ENCODE results near the gene CFAP52.
A peak's percentile ranks its signal among the peaks of the same experiment; 100 is the strongest.
"Not testable (repeated sequence)": the region's sequence is repeated elsewhere in the genome, so short reads cannot be mapped to it uniquely, and the experiment has no call there.

Gene CFAP52

GRCh38 chr17:9576521-9577372, at the start of gene CFAP52:
Gene CFAP52 (plus strand): TSS chr17:9576642. CDS start chr17:9576696, 54 bp downstream.
- Mint-ChIP-seq H3K27ac (peak within 1 kb of the TSS; percentile 92), H3K27me3 (no peaks in the 10 kb centered on the region), H3K36me3 (ENCODE audit: low read depth) (peaks cover 11% of the 10 kb centered on the region), H3K4me1 (ENCODE audit: low read depth) (peaks cover 27% of the 10 kb centered on the region), H3K9me3 (no peaks in the 10 kb centered on the region), H3K4me3 (peak within 1 kb of the TSS; percentile 96)
- DNase-seq = peak; percentile 85

DNA sequence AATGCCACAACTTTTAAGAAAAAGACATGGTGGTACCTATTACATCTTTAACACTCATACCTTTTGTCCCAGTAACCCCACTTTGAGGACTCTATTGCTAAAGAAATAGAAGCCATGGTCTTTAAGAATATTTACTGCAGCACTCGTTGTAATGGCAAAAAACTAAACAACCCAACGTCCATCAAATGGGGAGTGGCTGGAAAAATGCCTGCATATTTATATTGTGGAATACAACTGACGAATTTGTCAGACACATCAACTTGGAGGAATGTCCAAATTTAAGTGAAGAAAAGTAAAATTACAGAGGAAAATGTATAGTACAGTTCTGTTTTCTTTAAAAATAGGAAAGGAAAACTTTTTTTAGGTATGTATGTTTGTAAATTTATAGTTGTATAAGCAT, 48.7 kb upstream of the CFAP52 start:
- DNase-seq = no peak
- H3K36me3 Mint-ChIP-seq (ENCODE audit: low read depth) = peaks cover 6% of the 10 kb centered on the region
- H3K27ac Mint-ChIP-seq = no peak overlapping the region
- no peak overlapping the region for H3K4me3 Mint-ChIP-seq
- H3K9me3 Mint-ChIP-seq = no peaks in the 10 kb centered on the region
- H3K4me1 Mint-ChIP-seq (ENCODE audit: low read depth) = peaks cover 13% of the 10 kb centered on the region
- no peaks in the 10 kb centered on the region for H3K27me3 Mint-ChIP-seq

DNA sequence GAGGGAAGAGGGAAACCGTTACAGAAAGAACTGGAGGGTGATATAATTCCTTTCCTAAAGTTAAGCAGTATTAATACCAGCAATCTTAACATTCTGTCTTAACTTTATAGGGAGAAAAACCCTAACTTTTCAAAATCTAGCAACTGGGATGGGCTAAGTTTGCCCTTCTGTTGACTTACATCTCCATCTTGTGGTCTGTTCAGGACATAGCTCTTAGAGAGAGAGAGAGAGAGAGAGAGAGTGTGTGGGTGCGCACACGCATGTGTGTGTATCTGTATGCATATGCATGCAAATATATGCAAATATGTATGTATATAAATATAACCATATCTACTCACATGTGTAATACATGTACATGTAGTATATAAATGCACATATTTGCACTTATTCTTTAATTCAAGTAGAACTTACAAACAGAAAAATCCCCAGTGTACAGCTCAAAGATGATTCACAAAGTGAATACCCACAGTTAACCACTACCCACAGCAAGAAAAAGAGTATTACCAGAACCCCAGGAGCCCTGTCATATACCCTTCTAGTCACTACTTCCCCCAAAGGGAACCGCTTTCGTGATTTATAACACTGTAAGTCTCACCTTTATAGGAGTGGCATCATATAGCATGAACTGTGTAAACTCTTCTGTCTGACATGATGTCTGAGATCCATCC, 47.3 kb upstream of the CFAP52 start:
- Mint-ChIP-seq H3K4me1 (ENCODE audit: low read depth) (peaks cover 13% of the 10 kb centered on the region), H3K9me3 (no peaks in the 10 kb centered on the region), H3K36me3 (ENCODE audit: low read depth) (peaks cover 9% of the 10 kb centered on the region), H3K4me3 (no peak overlapping the region), H3K27ac (no peak overlapping the region), H3K27me3 (no peaks in the 10 kb centered on the region)
- no peak for DNase-seq

GRCh38 chr17:9531034-9531433, 45.4 kb upstream of the CFAP52 start:
- peaks cover 13% of the 10 kb centered on the region for H3K4me1 Mint-ChIP-seq (ENCODE audit: low read depth)
- H3K9me3 Mint-ChIP-seq = no peaks in the 10 kb centered on the region
- H3K36me3 Mint-ChIP-seq (ENCODE audit: low read depth) = peaks cover 9% of the 10 kb centered on the region
- no peak overlapping the region for H3K27ac Mint-ChIP-seq
- no peak overlapping the region for H3K4me3 Mint-ChIP-seq
- no peaks in the 10 kb centered on the region for H3K27me3 Mint-ChIP-seq
- DNase-seq = no peak

DNA sequence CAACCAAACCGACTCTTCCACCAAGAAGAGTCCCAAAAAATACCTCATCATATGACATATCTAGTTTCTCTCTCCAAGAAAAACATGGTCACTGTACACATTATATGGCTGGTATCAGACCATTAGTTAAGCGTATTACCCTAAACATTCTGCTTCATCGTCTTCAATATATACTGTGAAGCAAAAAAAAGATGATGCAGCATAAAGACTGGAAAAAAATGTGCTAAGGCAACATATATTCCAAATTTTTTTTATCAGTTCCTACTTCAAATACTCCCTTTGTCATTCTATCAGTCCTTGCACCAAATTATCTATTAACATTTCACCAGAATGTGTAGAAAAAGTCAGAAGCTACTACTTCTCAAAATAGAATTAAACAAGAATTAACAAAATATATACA, 43.7 kb upstream of the CFAP52 start:
- Mint-ChIP-seq H3K36me3 (ENCODE audit: low read depth) (peaks cover 8% of the 10 kb centered on the region), H3K9me3 (no peaks in the 10 kb centered on the region), H3K4me1 (ENCODE audit: low read depth) (peaks cover 13% of the 10 kb centered on the region), H3K4me3 (no peak overlapping the region), H3K27ac (no peak overlapping the region), H3K27me3 (no peaks in the 10 kb centered on the region)
- no peak for DNase-seq

GRCh38 chr17:9533441-9533840, 43.0 kb upstream of the CFAP52 start:
- DNase-seq = no peak
- Mint-ChIP-seq H3K27ac (no peak overlapping the region), H3K9me3 (no peaks in the 10 kb centered on the region), H3K4me3 (no peak overlapping the region), H3K4me1 (ENCODE audit: low read depth) (peaks cover 13% of the 10 kb centered on the region), H3K27me3 (no peaks in the 10 kb centered on the region), H3K36me3 (ENCODE audit: low read depth) (peaks cover 8% of the 10 kb centered on the region)

DNA sequence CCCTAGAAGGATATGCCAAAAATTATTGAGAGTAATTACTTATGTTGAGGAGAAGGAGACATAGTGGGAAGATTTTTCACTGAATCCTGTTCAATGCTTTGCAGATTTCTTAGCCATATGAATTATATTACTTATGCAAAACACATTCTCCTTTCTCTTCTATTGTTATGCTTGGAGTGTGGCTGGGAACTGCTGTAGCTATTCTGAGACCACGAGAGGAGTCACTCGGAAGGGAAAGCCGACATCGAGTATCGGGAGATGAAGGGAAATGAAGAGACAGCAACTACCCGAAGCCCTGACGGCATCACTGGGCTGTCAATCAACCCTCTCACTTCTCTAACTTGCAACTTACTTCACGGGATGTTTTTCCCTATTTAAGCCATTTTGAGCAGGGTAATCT, 40.4 kb upstream of the CFAP52 start:
- Mint-ChIP-seq H3K4me1 (ENCODE audit: low read depth) (no peaks in the 10 kb centered on the region), H3K27me3 (no peaks in the 10 kb centered on the region), H3K27ac (no peak overlapping the region), H3K36me3 (ENCODE audit: low read depth) (peaks cover 22% of the 10 kb centered on the region), H3K9me3 (no peaks in the 10 kb centered on the region), H3K4me3 (no peak overlapping the region)
- DNase-seq = no peak

- Mint-ChIP-seq H3K27me3 (no peaks in the 10 kb centered on the region), H3K27ac (no peak overlapping the region), H3K36me3 (ENCODE audit: low read depth) (peaks cover 28% of the 10 kb centered on the region), H3K4me1 (ENCODE audit: low read depth) (no peaks in the 10 kb centered on the region), H3K9me3 (no peaks in the 10 kb centered on the region), H3K4me3 (no peak overlapping the region)
- no peak for DNase-seq
Measured at GRCh38 chr17:9537177-9537776, 39.2 kb upstream of the CFAP52 start.

- no peaks in the 10 kb centered on the region for H3K27me3 Mint-ChIP-seq
- no peaks in the 10 kb centered on the region for H3K4me1 Mint-ChIP-seq (ENCODE audit: low read depth)
- no peaks in the 10 kb centered on the region for H3K9me3 Mint-ChIP-seq
- no peak for DNase-seq
- H3K27ac Mint-ChIP-seq = no peak overlapping the region
- H3K36me3 Mint-ChIP-seq (ENCODE audit: low read depth) = peaks cover 35% of the 10 kb centered on the region
- H3K4me3 Mint-ChIP-seq = no peak overlapping the region
Measured at GRCh38 chr17:9538626-9539025, 37.8 kb upstream of the CFAP52 start.

DNA sequence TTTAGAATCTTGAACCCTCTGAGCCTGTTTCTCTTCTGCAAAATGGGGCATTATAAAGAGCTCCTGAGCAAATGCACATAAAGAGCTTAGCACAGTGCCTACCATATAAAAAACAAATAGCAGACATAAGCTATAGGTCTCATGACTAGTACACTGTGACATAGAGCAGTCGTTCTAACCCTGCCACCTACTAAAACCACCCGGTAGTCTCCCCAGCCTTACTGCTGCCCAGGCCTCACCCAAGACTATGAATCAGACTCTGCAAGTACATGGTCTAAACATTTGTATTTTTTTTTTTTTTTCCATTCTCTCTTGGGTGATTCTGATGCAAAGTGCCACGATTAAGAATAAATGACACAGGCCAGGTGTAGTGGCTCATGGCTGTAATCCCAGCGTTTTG, 34.7 kb upstream of the CFAP52 start:
- Mint-ChIP-seq H3K9me3 (no peaks in the 10 kb centered on the region), H3K27me3 (no peaks in the 10 kb centered on the region), H3K27ac (no peak overlapping the region), H3K4me1 (ENCODE audit: low read depth) (no peaks in the 10 kb centered on the region), H3K4me3 (no peak overlapping the region), H3K36me3 (ENCODE audit: low read depth) (peaks cover 43% of the 10 kb centered on the region)
- no peak for DNase-seq

- Mint-ChIP-seq H3K9me3 (no peaks in the 10 kb centered on the region), H3K36me3 (ENCODE audit: low read depth) (peaks cover 42% of the 10 kb centered on the region), H3K4me3 (no peak overlapping the region), H3K4me1 (ENCODE audit: low read depth) (peaks cover 4% of the 10 kb centered on the region), H3K27me3 (no peaks in the 10 kb centered on the region), H3K27ac (no peak overlapping the region)
- no peak for DNase-seq
Measured at GRCh38 chr17:9544221-9544620, 32.2 kb upstream of the CFAP52 start.

DNA sequence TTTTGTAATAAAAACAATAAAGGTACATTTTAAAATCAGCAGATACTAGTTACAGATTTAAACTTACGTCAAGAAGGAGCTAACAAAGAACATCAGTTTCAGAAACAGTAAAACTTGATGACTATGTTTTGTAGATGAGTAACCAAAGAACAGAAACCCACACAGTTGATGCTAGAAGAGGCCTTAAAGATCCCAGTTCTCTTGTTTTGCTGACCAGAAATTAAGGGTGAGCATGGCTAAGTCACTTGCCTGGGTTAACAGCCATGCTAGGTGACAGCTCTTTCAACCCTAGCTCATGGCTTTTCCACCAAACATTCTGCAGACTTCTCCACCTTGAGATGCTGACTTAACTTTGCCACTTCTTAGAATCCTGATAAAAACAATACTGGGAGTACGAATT, 27.2 kb upstream of the CFAP52 start:
- peak overlapping the region; percentile 12 for H3K27ac Mint-ChIP-seq
- DNase-seq = no peak
- H3K36me3 Mint-ChIP-seq (ENCODE audit: low read depth) = peaks cover 24% of the 10 kb centered on the region
- H3K4me1 Mint-ChIP-seq (ENCODE audit: low read depth) = peaks cover 9% of the 10 kb centered on the region
- no peaks in the 10 kb centered on the region for H3K9me3 Mint-ChIP-seq
- H3K4me3 Mint-ChIP-seq = no peak overlapping the region
- H3K27me3 Mint-ChIP-seq = no peaks in the 10 kb centered on the region

DNA sequence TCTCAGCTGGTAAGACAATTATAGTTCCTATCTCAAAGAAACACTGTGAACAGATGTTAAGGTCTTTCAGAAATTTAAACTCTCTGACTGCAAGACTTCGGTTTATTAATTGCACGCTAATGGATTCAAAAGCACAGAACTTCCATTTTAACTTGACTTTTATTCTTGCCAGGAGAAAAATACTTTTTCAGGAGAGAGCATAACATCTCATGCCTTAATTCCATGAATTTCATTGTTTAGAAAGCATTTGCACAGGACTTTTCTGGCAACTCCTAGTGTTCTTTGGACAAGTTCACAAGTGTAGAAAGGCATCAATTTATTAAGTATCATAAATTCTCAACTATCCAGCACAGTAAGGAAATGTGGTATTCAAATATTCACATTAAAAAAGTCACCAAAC, 23.3 kb upstream of the CFAP52 start:
- no peak for DNase-seq
- peaks cover 9% of the 10 kb centered on the region for H3K4me1 Mint-ChIP-seq (ENCODE audit: low read depth)
- H3K9me3 Mint-ChIP-seq = no peaks in the 10 kb centered on the region
- H3K36me3 Mint-ChIP-seq (ENCODE audit: low read depth) = peaks cover 38% of the 10 kb centered on the region
- no peak overlapping the region for H3K4me3 Mint-ChIP-seq
- no peaks in the 10 kb centered on the region for H3K27me3 Mint-ChIP-seq
- no peak overlapping the region for H3K27ac Mint-ChIP-seq

- Mint-ChIP-seq H3K27me3 (no peaks in the 10 kb centered on the region), H3K27ac (no peak overlapping the region), H3K9me3 (no peaks in the 10 kb centered on the region), H3K36me3 (ENCODE audit: low read depth) (peaks cover 39% of the 10 kb centered on the region), H3K4me3 (no peak overlapping the region), H3K4me1 (ENCODE audit: low read depth) (peaks cover 9% of the 10 kb centered on the region)
- DNase-seq = no peak
Measured at GRCh38 chr17:9553596-9553995, 22.8 kb upstream of the CFAP52 start.

DNA sequence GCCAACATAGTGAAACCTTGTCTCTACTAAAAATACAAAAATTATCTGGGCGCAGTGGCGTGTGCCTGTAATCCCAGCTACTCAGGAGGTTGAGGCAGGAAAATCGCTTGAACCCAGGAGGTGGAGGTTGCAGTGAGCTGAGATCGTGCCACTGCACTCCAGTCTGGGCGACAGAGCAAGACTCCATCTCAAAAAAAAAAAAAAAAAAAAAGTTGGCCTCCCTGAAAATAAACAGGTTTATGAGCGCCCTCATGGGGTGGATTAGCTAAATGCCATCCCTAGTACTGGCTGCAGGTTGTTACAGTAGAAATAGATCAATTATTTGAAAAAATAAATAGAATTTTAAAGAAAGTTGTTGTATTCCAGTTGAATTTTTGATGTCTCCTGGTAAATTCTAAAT, 21.7 kb upstream of the CFAP52 start:
- not testable (repeated sequence) for H3K4me1 Mint-ChIP-seq (ENCODE audit: low read depth); H3K9me3 Mint-ChIP-seq; H3K4me3 Mint-ChIP-seq; H3K27ac Mint-ChIP-seq; H3K27me3 Mint-ChIP-seq
- peaks cover 33% of the 10 kb centered on the region for H3K36me3 Mint-ChIP-seq (ENCODE audit: low read depth)
- DNase-seq = peak; percentile 36
